Activated T-helper 1 cell treated with Interleukin-2 at 50 U/mL for 16 hours (primary cell): ENCODE results near the gene SLC5A5.
A peak's percentile ranks its signal among the peaks of the same experiment; 100 is the strongest.

Experiments used
- DNase-seq: peaks from one replicate; pipeline ENCODE4 v3.0.0-alpha.2; 2020; ENCODE audit warnings: low read depth

The SLC5A5 gene

DNA sequence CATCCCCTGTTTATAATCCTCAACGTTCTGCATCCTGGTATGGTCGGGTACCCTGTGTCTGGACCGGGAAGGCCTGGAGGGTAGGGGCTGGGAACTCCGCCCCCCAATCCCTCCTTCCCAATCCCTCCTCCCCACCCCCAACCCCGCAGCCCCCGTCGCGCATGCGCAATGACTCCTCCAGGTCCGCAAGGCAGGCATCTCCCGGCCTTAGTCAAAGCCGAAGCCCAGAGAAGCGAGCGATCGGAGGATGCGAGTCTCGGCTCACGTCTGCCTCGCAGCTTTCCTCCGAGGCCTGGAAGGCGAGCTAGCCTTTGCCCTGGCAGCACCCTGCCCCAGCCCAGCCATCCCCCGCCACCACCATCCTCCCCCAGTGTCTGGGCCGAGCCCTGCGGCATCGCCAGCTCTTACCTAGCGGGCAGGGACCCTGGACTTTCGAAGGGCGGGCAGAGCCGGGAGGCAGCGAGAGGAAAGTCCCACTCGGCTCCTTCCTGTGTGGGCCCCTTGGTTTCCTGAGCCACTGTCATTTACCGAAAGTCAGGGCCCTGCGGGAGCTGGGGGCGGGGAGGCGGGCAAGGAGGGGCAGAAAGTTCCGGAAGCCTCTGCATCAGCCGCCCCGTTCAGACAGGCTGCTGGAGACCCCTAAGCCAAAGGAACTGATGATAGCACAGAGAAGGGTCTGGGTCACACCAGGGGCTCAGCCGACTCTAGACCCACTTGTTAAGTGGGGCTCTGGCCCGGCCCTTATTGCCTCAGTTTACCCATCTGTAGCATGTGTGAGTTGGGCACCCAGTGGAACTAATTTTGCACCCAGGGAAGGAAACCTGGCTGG lies 24.0 kb upstream of the SLC5A5 start, which contains the start of gene JAK3:
TSS of gene JAK3 (minus strand) at position 445 of the 829 bp plus-strand sequence. CDS start 3,565 bp downstream, outside the sequence.
- DNase-seq = peak; percentile 69

DNA sequence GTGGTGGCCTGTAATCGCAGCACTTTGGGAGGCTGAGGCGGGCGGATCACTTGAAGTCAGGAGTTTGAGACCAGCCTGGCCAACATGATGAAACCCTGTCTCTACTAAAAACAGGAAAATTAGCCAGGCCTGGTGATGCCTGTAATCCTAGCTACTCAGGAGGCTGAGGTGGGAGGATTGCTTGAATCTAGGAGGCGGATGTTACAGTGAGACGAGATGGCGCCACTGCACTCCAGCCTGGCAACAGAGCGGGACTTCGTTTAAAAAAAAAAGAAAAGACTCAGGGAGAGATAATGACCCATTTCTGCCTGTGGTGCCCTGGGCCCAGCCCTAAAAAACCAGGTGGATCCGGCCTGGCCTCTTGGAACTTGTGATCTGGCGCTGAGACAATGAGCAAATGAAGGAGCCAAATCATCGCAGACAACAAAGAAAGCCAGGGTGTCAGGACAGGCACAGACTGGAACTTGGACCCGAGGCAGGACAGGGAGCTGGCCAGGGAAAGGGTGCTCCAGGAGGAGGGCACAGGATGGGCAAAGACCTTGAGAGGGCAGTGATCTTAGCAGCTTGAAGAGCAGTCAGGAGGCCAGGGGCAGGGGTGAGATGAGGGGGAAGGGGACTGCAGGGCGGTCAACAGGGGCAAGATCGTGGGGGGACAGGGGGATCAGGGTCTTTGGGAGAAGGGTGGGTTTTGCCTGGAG lies 23.0 kb upstream of the SLC5A5 start:
- DNase-seq = no peak

DNA sequence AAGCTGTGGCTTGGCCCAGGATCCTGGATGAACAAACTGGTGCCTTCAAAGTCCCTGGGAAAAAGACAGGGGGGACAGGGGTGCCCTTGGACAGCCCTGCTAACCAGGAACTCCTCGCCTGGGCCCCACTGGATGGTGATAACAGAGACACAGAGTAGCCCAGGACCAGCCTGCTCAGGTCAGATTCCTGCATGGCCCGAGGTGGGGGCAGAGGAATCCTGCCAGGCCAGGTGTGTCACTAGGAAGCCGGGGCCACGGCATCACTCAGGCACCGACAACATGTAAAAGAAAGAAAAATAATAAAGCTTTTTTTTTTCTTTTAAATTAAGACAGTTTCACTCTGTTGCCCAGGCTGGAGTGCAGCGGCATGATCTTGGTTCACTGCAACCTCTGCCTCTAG lies 17.7 kb upstream of the SLC5A5 start:
- no peak for DNase-seq

DNA sequence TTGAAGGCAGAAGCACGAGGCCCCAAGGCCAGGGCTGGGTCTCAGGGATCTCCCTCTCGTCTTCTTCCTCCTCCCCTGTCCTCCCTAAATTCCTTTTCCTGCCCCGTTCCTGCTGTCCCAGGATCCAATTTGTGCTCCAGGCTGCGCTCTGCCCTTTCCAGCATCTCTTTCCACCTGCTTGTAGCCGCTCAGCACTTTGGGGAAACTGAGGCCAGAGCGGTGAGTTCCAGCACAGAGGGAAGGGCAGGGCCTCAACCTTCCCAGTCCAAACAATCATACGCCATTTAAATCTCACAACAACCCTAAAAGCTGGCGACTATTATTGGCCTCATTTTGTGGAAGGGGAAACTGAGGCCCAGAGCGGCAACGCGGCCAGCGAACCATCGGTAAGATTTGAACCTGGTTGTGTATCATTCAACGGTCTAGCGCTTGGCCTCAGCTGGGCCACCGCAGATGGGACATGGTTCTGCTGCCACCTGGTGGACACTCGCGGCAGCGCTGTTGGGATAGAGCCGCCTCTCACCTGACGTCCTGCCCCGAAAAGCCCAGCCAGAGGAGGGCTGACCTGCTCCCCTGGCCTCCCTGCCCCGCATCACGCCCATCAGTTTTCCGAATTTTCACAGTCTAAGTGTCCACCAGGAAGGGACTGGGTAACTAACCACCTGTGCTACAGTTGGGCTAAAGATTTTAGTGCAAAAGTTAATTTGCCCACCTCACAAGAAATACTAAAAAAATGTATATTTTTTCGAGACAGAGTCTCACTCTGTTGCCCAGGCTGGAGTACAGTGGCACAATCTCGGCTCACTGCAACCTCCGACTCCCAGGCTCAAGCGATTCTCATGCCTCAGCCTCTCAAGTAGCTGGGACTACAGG lies 16.2 kb upstream of the SLC5A5 start:
- DNase-seq = peak; percentile 80

DNA sequence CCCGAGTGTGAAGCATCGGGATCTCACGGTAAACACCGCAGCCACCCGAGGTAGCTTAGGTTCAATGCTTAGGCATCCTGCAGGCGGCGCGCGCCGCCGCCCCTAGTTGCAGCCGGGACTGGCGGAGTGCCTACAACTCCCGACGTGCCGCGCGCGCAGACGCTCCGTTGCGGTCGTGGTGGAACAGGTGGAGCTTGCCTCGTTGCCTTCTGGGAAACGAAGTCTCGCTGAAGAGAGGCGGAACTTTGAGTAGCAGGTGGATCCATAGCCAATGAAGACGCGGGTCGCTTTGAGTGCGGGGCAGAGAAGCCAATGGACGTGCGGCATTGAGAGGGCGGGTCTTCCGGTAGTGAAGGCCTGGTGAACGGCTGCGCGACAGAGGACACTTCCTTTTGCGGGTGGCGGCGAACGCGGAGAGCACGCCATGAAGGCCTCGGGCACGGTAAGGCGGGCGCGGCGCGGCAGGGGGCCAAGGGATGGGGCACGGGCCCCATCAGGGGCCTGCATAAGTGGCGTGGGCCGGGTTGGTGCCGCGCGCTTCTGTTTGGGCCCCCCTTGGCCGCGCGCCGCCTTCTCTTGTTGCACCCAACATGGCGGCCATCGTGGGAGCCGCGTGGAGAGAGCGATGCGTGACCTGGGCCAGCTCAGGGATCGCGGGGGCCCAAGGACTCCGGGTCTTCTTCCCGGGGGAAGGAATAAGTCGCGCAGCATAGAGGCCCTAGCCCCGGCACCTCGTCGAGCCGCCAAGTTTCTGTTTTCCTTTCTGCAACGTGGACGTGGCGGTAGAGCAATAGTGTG lies 12.0 kb upstream of the SLC5A5 start, which contains the start of gene RPL18A:
TSS of gene RPL18A (plus strand) at position 378 of the 798 bp plus-strand sequence. CDS start at position 425, 47 bp downstream.
- peak; percentile 99 for DNase-seq

DNA sequence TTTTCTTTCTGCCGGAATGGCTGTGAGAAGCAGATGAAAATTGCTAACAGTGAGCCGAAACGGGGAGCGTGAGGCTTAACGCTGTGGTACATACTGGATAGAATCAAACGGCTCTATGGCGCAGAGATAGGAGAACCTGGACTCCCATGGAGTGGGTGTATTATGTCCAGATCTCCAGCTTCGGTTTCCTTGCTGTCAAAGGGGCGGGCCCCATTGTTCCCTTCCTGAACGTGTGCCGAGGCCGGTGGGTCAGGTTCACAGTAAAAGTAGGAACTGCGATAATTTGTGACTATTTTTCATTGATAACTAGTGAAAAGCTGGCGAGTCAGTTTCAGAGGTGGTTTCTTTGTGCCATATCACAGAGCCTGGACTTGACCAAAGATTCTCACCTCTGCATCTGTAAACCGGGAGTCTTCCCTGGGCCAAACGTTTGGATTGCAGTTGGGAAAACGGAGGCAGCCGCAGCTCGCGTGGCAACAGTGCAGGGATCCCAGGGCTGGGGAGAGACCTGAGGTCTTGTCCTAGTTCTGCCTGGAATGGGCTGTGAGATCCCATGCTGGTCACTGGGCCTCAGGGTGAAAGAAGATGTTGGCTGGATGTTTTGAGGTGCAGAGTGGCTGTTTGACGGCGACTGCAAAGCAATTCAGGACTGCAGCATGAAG lies 11.3 kb upstream of the SLC5A5 start:
- no peak for DNase-seq

DNA sequence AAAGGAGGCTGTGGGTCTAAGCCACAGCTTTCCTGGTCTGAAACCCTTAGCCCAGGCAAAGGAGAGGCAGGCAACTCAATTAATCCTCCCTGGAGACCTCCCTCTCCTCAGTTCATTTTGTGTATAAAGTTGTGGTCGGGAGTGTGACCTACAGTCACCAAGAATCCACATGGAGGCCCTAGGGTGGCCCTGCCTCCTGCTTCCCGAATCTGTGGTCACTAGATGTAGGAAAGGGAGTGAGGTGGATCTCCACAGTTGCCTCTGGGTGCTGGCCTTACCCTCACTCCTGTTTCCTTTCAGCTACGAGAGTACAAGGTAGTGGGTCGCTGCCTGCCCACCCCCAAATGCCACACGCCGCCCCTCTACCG lies 10.8 kb upstream of the SLC5A5 start:
- no peak for DNase-seq

DNA sequence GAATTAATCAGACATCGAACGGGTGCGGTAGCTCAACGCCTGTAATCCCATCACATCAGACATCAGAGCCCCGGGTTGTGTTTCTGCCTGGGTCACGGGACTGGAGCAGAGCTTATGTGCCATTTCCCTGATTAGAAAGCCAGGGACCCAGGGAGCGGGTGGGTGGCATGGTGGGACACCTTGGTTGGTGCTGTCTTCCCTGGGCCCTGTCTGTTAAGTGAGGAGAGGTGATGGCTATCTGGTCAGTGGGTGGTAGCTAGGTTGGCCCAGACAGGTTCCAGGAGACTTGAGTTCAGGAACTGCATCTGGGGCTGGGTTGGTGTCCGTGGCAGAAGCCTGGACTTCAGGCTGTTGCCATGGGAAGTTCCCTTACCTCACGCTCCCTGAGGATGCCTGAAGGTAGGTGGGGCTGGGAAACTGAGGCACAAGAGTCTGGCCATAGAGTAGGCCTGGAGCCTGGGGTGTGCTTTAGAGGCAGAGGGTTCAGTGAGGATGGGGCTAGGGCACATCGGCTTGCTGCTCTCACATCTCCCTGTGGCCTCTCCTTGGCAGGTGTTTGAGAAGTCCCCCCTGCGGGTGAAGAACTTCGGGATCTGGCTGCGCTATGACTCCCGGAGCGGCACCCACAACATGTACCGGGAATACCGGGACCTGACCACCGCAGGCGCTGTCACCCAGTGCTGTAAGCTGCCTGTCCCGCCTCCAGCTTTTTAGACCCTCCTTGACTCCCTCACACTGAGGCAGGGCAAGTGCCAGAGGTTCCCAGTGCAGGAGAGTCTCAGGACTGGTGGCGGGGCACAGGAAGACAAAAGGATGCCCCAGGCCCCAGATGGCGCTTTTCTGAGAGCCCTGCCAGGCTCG lies 10.0 kb upstream of the SLC5A5 start:
- no peak for DNase-seq

DNA sequence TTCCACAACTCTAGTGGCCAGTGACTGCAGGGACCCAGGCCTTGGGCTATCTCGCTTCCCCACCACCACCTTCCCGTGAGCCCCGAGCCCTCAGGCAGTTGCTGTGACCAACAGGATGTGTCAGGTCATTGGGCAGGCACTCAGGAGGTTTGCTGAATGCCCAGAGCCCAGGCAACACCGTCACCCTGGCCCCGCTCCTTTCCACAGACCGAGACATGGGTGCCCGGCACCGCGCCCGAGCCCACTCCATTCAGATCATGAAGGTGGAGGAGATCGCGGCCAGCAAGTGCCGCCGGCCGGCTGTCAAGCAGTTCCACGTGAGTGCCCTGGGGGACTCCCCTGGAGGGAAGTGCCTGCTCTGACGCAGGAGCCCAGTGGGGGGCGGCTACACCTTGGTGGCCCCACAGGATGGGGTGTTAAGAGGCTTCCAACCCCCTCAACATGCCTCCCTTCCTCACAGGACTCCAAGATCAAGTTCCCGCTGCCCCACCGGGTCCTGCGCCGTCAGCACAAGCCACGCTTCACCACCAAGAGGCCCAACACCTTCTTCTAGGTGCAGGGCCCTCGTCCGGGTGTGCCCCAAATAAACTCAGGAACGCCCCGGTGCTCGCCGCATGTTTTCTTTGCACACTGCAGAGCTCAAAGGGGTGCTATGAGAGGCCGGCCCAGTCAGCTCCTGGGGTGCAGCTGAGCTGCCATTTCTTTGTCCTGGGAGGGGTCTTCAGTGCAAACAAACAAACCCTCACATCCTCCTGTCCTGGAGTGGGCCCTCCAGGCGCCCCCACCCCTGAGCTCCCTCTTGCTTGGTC lies 8.8 kb upstream of the SLC5A5 start:
- DNase-seq = no peak

DNA sequence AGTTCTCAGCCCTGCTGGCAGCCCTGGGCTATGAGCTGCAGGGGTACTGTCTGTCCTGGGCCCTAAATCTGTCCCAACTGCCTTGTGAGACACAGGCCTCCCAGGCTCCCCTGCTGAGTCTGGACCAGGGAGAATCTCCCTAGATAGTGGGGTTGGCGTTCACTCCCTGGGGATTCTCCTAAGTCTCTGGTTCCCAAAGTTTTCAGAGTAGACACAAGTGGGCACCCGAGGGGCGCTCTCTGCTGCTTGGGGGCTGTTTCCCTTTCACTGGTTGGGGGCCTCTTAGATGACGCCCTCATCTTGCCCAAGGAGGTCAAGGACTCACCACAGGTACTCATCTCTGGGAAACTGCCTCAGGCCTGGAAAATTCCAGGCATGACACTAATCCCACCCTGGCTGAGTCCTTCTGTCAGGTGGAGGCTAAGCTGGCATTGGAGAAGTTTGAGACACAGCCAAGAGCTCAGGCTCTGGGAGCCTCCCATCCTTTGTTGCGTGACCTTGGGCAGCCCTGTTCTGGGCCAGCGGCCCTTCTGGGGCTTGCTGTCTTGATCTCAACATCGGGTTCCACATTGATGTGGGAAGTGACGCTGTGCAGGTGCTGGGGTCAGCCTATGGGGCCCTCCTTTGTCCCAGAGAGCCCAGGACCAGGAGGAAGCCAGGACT lies 8.1 kb upstream of the SLC5A5 start:
- no peak for DNase-seq

DNA sequence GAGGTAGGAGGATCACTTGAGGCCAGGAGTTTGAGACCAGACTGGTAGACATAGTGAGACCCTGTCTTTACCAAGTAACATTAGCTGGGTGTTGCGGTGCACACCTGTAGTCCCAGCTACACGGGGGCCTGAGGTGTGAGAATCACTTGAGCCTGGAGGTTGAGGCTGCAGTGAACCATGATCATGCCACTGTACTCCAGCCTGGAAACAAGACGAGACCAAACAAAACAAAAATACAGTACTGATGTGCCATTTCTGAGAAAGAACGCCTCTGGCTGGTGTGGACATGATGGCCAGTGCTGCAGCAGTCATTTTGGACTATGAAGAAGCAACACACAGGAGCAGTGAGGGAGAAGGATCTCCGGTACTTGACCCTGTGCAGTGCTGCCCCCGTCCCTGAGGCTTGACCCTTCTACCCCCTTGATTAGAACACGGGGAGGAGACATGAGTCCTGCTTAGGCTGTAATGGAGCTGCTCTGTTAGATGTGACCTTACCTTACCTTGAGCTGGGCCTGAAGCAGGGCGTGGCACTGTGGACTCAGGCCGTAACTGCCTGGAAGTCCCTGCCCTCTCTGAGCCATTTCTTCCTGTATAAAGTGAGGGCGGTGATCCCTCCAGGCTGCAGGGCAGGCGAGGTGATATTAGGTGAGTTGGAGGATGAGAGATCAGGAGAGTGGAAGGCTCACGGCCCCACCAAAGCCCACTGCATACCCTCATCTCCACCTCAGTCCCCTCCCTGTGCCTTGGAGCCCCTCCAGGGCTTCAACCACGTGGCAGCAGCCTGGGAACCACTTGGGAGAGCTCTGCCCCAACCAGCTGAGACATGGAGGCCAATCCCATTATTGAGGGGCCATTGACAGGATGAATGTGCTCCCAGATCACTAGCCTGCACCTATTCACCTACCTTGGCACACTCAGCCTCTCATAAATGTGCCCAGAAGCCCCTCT lies 6.1 kb upstream of the SLC5A5 start:
- no peak for DNase-seq

DNA sequence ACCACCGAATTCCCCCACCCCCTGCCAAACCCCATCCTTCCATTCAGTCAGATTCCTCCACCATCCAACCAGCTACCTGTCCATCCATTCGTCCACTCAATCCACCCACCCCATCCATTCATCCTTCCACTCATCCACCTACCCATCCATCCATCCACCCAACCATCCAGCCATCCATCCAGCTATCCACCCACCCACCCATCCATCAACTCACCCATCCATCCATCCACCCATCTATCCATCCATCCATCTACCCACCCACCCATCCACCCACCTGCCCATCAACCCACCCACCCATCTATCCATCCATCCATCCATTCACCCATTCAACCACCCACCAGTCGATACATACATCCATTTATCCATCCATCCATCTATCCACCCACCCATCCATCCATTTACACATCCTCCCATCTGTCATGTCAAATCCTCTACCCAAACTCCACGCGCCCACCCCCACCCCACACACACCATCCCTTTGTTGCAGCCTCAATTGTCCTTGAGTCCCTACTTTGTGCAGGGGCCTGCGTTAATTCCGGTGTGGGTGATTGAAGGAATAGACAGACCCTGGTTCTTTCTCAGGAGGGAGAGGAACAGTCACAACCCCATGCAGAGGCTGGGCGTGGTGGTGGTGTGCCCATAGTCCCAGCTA lies 5.3 kb upstream of the SLC5A5 start:
- DNase-seq = no peak

DNA sequence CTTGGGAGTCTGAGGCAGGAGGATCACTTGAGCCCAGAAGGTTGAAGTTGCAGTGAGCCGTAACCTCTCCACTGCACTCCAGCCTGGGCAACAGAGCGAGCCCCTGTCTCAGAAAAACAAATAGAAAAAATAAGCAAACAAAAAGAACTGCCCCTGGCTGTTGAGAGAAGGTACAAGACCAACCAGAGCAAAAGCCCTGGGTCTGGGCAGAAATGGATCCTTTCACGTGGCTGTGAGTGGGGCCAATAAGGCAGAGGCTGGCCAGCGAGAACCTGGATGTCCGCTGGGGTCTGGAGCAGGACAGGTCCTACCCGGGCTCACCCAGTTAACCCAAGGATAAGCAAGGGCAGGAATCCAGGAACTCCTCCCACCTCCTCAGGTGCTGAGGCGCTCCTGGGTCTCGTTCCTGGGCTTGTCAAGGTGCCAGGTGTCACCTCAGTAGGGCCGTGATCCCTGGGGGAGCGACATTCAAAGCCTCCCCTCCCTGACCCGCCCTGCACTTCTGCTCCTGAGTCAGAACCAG lies 4.7 kb upstream of the SLC5A5 start:
- no peak for DNase-seq

DNA sequence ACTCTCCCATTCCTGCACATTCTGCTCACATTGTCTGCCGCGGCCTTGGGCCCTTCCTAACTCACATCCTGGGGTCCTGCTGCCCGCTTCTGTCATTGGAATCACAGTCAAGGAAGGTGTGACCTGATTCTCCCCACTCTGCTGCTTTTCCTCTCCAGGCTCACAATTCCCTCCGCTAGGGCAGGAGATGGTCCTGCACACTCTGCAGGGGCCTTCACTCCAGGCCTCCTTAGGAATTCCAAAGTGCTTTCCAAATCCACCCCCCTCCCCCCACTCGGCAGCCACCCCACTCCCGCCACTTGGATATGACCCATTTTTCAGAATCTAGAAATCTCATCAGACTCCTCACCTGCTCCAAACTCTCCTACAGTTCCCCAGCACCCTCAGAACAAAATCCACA lies 3.1 kb upstream of the SLC5A5 start:
- no peak for DNase-seq

DNA sequence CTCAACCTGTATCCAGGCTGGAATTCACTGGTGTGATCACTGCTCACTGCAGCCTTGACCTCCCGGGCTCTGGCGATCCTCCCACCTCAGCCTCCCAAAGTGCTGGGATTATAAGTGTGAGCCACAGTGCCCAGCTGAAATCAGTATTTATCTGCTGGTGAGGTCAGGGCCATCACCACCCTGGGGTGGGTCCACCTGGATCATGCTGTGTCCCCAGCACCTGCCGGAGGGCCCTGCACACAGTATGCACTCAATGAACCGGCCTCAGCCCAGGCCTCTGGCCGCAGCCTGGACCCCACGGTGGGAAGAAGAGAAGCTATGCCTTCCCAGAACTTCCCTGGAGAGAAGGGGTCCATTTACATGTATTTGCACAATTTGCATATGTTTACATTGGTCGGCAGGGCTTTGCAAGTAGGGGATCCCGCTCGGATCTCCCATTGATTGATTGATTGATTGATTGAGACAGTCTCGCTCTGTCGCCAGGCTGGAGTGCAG lies 2.6 kb upstream of the SLC5A5 start:
- no peak for DNase-seq
